Measurements from ENCODE around the gene C11orf24.
"Not testable (repeated sequence)": the region's sequence is repeated elsewhere in the genome, so short reads cannot be mapped to it uniquely, and the experiment has no call there.

The C11orf24 gene

GRCh38 chr11:68303982-68304780 is 32.4 kb upstream of the C11orf24 start:
- Mint-ChIP-seq H3K36me3 (no peaks in the 10 kb centered on the region), H3K4me3 (no peak overlapping the region), H3K9me3 (no peaks in the 10 kb centered on the region), H3K27ac (no peak overlapping the region), H3K4me1 (no peaks in the 10 kb centered on the region)
- ATAC-seq (no peak), DNase-seq (ENCODE audit: low spot score in 2 of 2) (no peak)

GRCh38 chr11:68303083-68303482 is 31.3 kb upstream of the C11orf24 start:
- DNase-seq (ENCODE audit: low spot score in 2 of 2) (no peak), ATAC-seq (no peak)
- H3K4me3 Mint-ChIP-seq, result no peak overlapping the region
- peaks cover under 1% of the 10 kb centered on the region for H3K4me1 Mint-ChIP-seq
- H3K9me3 Mint-ChIP-seq, result no peaks in the 10 kb centered on the region
- H3K36me3 Mint-ChIP-seq, result no peaks in the 10 kb centered on the region
- no peak overlapping the region for H3K27ac Mint-ChIP-seq

- H3K4me3 Mint-ChIP-seq, result no peak overlapping the region
- H3K4me1 Mint-ChIP-seq, result peaks cover 4% of the 10 kb centered on the region
- no peaks in the 10 kb centered on the region for H3K36me3 Mint-ChIP-seq
- DNase-seq (ENCODE audit: low spot score in 2 of 2) (no peak), ATAC-seq (no peak)
- no peak overlapping the region for H3K27ac Mint-ChIP-seq
- no peaks in the 10 kb centered on the region for H3K9me3 Mint-ChIP-seq
Observed at GRCh38 chr11:68302670-68303069, 30.9 kb upstream of the C11orf24 start.

- no peaks in the 10 kb centered on the region for H3K9me3 Mint-ChIP-seq
- no peak overlapping the region for H3K27ac Mint-ChIP-seq
- ATAC-seq, result no peak
- DNase-seq (ENCODE audit: low spot score in 2 of 2), result no peak
- H3K36me3 Mint-ChIP-seq, result no peaks in the 10 kb centered on the region
- peaks cover 7% of the 10 kb centered on the region for H3K4me1 Mint-ChIP-seq
- no peak overlapping the region for H3K4me3 Mint-ChIP-seq
Observed at GRCh38 chr11:68302256-68302655, 30.5 kb upstream of the C11orf24 start.

- peaks cover 7% of the 10 kb centered on the region for H3K4me1 Mint-ChIP-seq
Observed at GRCh38 chr11:68300076-68300830, 28.5 kb upstream of the C11orf24 start.

GRCh38 chr11:68299517-68299879 is 27.7 kb upstream of the C11orf24 start:
- H3K36me3 Mint-ChIP-seq; H3K4me3 Mint-ChIP-seq; H3K9me3 Mint-ChIP-seq; H3K27ac Mint-ChIP-seq; ATAC-seq; H3K4me1 Mint-ChIP-seq; DNase-seq (ENCODE audit: low spot score in 2 of 2): not testable (repeated sequence)

More at GRCh38 chr11:68300076-68300830, 28.5 kb upstream of the C11orf24 start:
- H3K9me3 Mint-ChIP-seq, result no peaks in the 10 kb centered on the region
- no peak overlapping the region for H3K4me3 Mint-ChIP-seq
- no peak for DNase-seq (ENCODE audit: low spot score in 2 of 2)
- H3K27ac Mint-ChIP-seq, result no peak overlapping the region
- no peak for ATAC-seq
- H3K36me3 Mint-ChIP-seq, result no peaks in the 10 kb centered on the region

- DNase-seq (ENCODE audit: low spot score in 2 of 2) (no peak), ATAC-seq (no peak)
- Mint-ChIP-seq H3K27ac (no peak overlapping the region), H3K36me3 (no peaks in the 10 kb centered on the region), H3K4me3 (no peak overlapping the region), H3K4me1 (peaks cover 7% of the 10 kb centered on the region), H3K9me3 (no peaks in the 10 kb centered on the region)
Observed at GRCh38 chr11:68298659-68299516, 27.1 kb upstream of the C11orf24 start.

- peak; percentile 94 for ATAC-seq
- no peak overlapping the region for H3K27ac Mint-ChIP-seq
- H3K36me3 Mint-ChIP-seq, result no peaks in the 10 kb centered on the region
- H3K9me3 Mint-ChIP-seq, result no peaks in the 10 kb centered on the region
- no peak overlapping the region for H3K4me3 Mint-ChIP-seq
- DNase-seq (ENCODE audit: low spot score in 2 of 2), result peak; percentile 88 to 90
- peaks cover 7% of the 10 kb centered on the region for H3K4me1 Mint-ChIP-seq
Observed at GRCh38 chr11:68297812-68298658, 26.3 kb upstream of the C11orf24 start.

- DNase-seq (ENCODE audit: low spot score in 2 of 2) (no peak), ATAC-seq (no peak)
- no peaks in the 10 kb centered on the region for H3K9me3 Mint-ChIP-seq
- no peaks in the 10 kb centered on the region for H3K36me3 Mint-ChIP-seq
- no peak overlapping the region for H3K4me3 Mint-ChIP-seq
- peaks cover 7% of the 10 kb centered on the region for H3K4me1 Mint-ChIP-seq
- H3K27ac Mint-ChIP-seq, result no peak overlapping the region
Observed at GRCh38 chr11:68297494-68297811, 25.7 kb upstream of the C11orf24 start.

GRCh38 chr11:68297052-68297378 is 25.2 kb upstream of the C11orf24 start:
- H3K4me1 Mint-ChIP-seq, result peaks cover 7% of the 10 kb centered on the region
- H3K9me3 Mint-ChIP-seq, result no peaks in the 10 kb centered on the region
- no peak for ATAC-seq
- DNase-seq (ENCODE audit: low spot score in 2 of 2), result no peak
- no peak overlapping the region for H3K27ac Mint-ChIP-seq
- no peaks in the 10 kb centered on the region for H3K36me3 Mint-ChIP-seq
- no peak overlapping the region for H3K4me3 Mint-ChIP-seq

- Mint-ChIP-seq H3K27ac (no peak overlapping the region), H3K9me3 (no peaks in the 10 kb centered on the region)
- no peak for ATAC-seq
Observed at GRCh38 chr11:68296344-68297051, 24.7 kb upstream of the C11orf24 start.

GRCh38 chr11:68295940-68296339 is 24.2 kb upstream of the C11orf24 start:
- ATAC-seq (no peak), DNase-seq (ENCODE audit: low spot score in 2 of 2) (no peak)
- Mint-ChIP-seq H3K9me3 (no peaks in the 10 kb centered on the region), H3K4me1 (peaks cover 7% of the 10 kb centered on the region), H3K36me3 (no peaks in the 10 kb centered on the region), H3K27ac (no peak overlapping the region), H3K4me3 (no peak overlapping the region)

More at GRCh38 chr11:68296344-68297051, 24.7 kb upstream of the C11orf24 start:
- Mint-ChIP-seq H3K36me3 (no peaks in the 10 kb centered on the region), H3K4me3 (no peak overlapping the region), H3K4me1 (peaks cover 7% of the 10 kb centered on the region)
- DNase-seq (ENCODE audit: low spot score in 2 of 2), result no peak

GRCh38 chr11:68295271-68295670 is 23.5 kb upstream of the C11orf24 start:
- H3K27ac Mint-ChIP-seq, result no peak overlapping the region
- H3K4me3 Mint-ChIP-seq, result no peak overlapping the region
- DNase-seq (ENCODE audit: low spot score in 2 of 2) (no peak), ATAC-seq (no peak)
- no peaks in the 10 kb centered on the region for H3K36me3 Mint-ChIP-seq
- peaks cover 7% of the 10 kb centered on the region for H3K4me1 Mint-ChIP-seq
- no peaks in the 10 kb centered on the region for H3K9me3 Mint-ChIP-seq

GRCh38 chr11:68293708-68294107 is 21.9 kb upstream of the C11orf24 start:
- Mint-ChIP-seq H3K4me3 (no peak overlapping the region), H3K27ac (no peak overlapping the region)

More at GRCh38 chr11:68293708-68294107, 21.9 kb upstream of the C11orf24 start:
- Mint-ChIP-seq H3K36me3 (no peaks in the 10 kb centered on the region), H3K9me3 (no peaks in the 10 kb centered on the region), H3K4me1 (peaks cover 7% of the 10 kb centered on the region)
- DNase-seq (ENCODE audit: low spot score in 2 of 2) (no peak), ATAC-seq (no peak)
